Subcutaneous abdominal adipose tissue (tissue), 5 donors: ENCODE measurements around the gene STT3B.

Experiments used
- H3K27ac ChIP-seq: one replicate; pipeline ENCODE4 v1.7.0; 2013; ENCODE audit warnings: low read depth, mild to moderate bottlenecking, inconsistent platforms, low read length, moderate library complexity
- H3K27me3 ChIP-seq, 5 donors: one replicate each; pipeline ENCODE4 v1.7.0; 2013; ENCODE audit warnings: low read length in 5 of 5, inconsistent platforms in 1 of 5; ENCODE audit not compliant: control insufficient read depth in 5 of 5, insufficient read depth in 4 of 5
- H3K36me3 ChIP-seq, 5 donors: one replicate each; pipeline ENCODE4 v1.7.0; 2013; ENCODE audit warnings: low read length in 5 of 5; ENCODE audit not compliant: control insufficient read depth in 5 of 5, insufficient read depth in 5 of 5
- H3K4me1 ChIP-seq, 5 donors: one replicate each; pipeline ENCODE4 v1.7.0; 2013; ENCODE audit warnings: low read length in 5 of 5, mild to moderate bottlenecking in 3 of 5, moderate library complexity in 1 of 5; ENCODE audit not compliant: control insufficient read depth in 5 of 5, insufficient read depth in 5 of 5
- H3K4me3 ChIP-seq, 5 donors: one replicate each; pipeline ENCODE4 v1.7.0; 2013; ENCODE audit warnings: low read length in 5 of 5, low read depth in 1 of 5
- H3K9ac ChIP-seq, 5 donors: one replicate each; pipeline ENCODE4 v1.7.0; 2013; ENCODE audit warnings: low read length in 5 of 5, mild to moderate bottlenecking in 4 of 5, moderate library complexity in 3 of 5
- H3K9me3 ChIP-seq, 5 donors: one replicate each; pipeline ENCODE4 v1.7.0; 2013; ENCODE audit warnings: low read length in 5 of 5; ENCODE audit not compliant: control insufficient read depth in 5 of 5
- donor health status: healthy.
- donor health status: healthy.
- donor health status: healthy.
- donor health status: healthy.
- donor health status: healthy.

The STT3B gene

GRCh38 chr3:31613177-31613576, 80.5 kb downstream of the STT3B start:
- no peaks in the 10 kb centered on the region for H3K27me3 ChIP-seq
- peaks cover 0 to 3% (median 0%) of the 10 kb centered on the region in 5 donors for H3K36me3 ChIP-seq
- no peaks in the 10 kb centered on the region for H3K9me3 ChIP-seq
- no peak overlapping the region for H3K4me3 ChIP-seq
- peaks cover 0 to 6% (median 0%) of the 10 kb centered on the region in 5 donors for H3K4me1 ChIP-seq
- H3K9ac ChIP-seq = no peak overlapping the region
- H3K27ac ChIP-seq = no peak overlapping the region

DNA sequence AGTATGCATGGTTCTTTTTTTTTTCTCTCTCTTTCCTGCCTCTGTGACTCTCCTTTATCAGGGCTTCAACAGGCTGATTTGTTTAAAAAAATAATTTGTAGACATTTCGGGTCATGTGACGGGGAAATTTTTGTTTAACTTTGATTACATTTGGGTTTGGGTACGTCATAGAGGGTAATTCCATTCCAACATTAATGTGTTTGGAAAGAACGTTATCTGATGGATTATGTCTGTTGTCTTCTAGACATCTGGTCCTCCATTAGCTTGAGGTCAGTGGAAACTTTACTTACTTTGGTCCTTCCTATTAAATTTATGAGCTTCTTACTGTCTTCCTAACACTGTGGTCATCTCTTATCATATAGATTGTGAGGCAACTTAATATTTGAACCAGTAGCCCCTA, 80.9 kb downstream of the STT3B start:
- Histone ChIP-seq H3K4me3 (no peak overlapping the region), H3K27ac (no peak overlapping the region)

GRCh38 chr3:31614162-31614921, 81.6 kb downstream of the STT3B start:
- H3K27ac ChIP-seq = no peak overlapping the region
- H3K9me3 ChIP-seq = no peaks in the 10 kb centered on the region
- H3K4me1 ChIP-seq = peaks cover 0 to 6% (median 0%) of the 10 kb centered on the region in 5 donors
- H3K4me3 ChIP-seq = no peak overlapping the region
- H3K9ac ChIP-seq = no peak overlapping the region
- no peaks in the 10 kb centered on the region for H3K27me3 ChIP-seq
- peaks cover 0 to 6% (median 3%) of the 10 kb centered on the region in 5 donors for H3K36me3 ChIP-seq

More for the DNA sequence above, 80.9 kb downstream of the STT3B start:
- Histone ChIP-seq H3K4me1 (peaks cover 0 to 6% (median 0%) of the 10 kb centered on the region in 5 donors), H3K9me3 (no peaks in the 10 kb centered on the region), H3K36me3 (peaks cover 0 to 3% (median 0%) of the 10 kb centered on the region in 5 donors), H3K9ac (no peak overlapping the region), H3K27me3 (no peaks in the 10 kb centered on the region)

GRCh38 chr3:31615071-31615875, 82.5 kb downstream of the STT3B start:
- H3K27me3 ChIP-seq = no peaks in the 10 kb centered on the region
- H3K4me1 ChIP-seq = peaks cover 0 to 6% (median 0%) of the 10 kb centered on the region in 5 donors
- H3K9ac ChIP-seq = no peak overlapping the region
- H3K4me3 ChIP-seq = no peak overlapping the region
- peaks cover 0 to 9% (median 4%) of the 10 kb centered on the region in 5 donors for H3K36me3 ChIP-seq
- no peak overlapping the region for H3K27ac ChIP-seq
- no peaks in the 10 kb centered on the region for H3K9me3 ChIP-seq

GRCh38 chr3:31616711-31617110, 84.0 kb downstream of the STT3B start:
- H3K4me1 ChIP-seq = peaks cover 0 to 6% (median 0%) of the 10 kb centered on the region in 5 donors
- H3K27me3 ChIP-seq = no peaks in the 10 kb centered on the region
- peaks cover 2 to 20% (median 11%) of the 10 kb centered on the region in 5 donors for H3K36me3 ChIP-seq
- no peaks in the 10 kb centered on the region for H3K9me3 ChIP-seq
- H3K9ac ChIP-seq = no peak overlapping the region
- H3K27ac ChIP-seq = no peak overlapping the region
- H3K4me3 ChIP-seq = no peak overlapping the region

DNA sequence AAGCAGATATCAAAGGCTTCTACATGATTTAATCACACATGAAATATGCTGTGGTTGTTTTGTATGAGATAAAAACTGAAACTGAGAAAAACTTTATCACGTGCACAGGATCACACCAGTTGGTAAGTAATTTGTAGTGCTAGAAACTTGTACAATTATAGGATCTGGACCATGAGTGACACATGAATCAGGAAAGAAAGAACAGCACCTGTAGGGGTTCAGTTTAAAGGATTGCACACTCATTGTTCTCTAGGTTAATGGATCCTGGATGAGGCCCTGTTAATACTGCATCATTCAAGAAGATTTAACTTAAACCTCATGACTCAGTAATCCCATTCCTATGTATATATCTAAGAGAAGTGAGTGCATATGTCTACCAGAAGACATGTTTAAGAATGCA, 87.9 kb downstream of the STT3B start:
- H3K36me3 ChIP-seq = peaks cover 8 to 36% (median 24%) of the 10 kb centered on the region in 5 donors
- H3K9ac ChIP-seq = no peak overlapping the region

GRCh38 chr3:31621314-31621713, 88.6 kb downstream of the STT3B start:
- Histone ChIP-seq H3K4me3 (no peak overlapping the region), H3K27ac (no peak overlapping the region), H3K27me3 (no peaks in the 10 kb centered on the region), H3K9me3 (no peaks in the 10 kb centered on the region), H3K4me1 (peaks cover 0 to 3% (median 0%) of the 10 kb centered on the region in 5 donors), H3K36me3 (peaks cover 12 to 40% (median 27%) of the 10 kb centered on the region in 5 donors), H3K9ac (no peak overlapping the region)

More for the DNA sequence above, 87.9 kb downstream of the STT3B start:
- Histone ChIP-seq H3K27ac (no peak overlapping the region), H3K4me3 (no peak overlapping the region), H3K27me3 (no peaks in the 10 kb centered on the region), H3K4me1 (peaks cover 0 to 6% (median 0%) of the 10 kb centered on the region in 5 donors), H3K9me3 (no peaks in the 10 kb centered on the region)

GRCh38 chr3:31622636-31623288, 90.0 kb downstream of the STT3B start:
- H3K36me3 ChIP-seq = peaks cover 21 to 44% (median 40%) of the 10 kb centered on the region in 5 donors
- no peak overlapping the region for H3K4me3 ChIP-seq
- no peak overlapping the region for H3K9ac ChIP-seq
- H3K27ac ChIP-seq = no peak overlapping the region
- H3K9me3 ChIP-seq = no peaks in the 10 kb centered on the region
- no peaks in the 10 kb centered on the region for H3K27me3 ChIP-seq
- no peaks in the 10 kb centered on the region for H3K4me1 ChIP-seq

DNA sequence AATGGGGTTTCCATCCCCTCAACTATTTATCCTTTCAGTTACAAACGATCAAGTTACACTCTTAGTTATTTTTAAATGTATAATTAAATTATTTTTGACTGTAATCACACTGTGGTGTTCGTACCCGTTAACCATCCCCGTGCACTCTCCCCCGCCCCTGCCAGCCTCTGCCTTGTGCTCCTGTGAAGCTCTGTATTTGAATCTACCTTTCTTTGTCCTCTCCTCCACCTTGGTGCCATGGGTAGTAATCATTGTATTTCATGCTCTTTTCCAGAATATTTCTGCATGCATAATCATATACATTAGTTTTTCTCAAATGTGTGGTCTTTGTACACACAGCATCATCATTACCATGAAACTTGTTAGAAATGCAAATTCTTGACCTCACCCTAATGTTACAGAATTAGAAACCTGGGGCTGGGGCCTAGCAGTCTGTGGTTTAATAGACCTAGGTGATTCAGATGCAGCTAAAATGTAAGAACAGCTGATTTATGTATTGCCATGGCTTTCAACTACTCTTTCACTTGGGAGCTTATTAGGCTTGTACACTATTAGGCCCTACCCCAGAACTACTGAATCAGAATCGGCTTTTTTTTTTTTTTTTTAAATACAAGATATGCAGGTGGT, 91.5 kb downstream of the STT3B start:
- Histone ChIP-seq H3K9me3 (no peaks in the 10 kb centered on the region), H3K27ac (no peak overlapping the region), H3K36me3 (peaks cover 21 to 43% (median 40%) of the 10 kb centered on the region in 5 donors)

More for the DNA sequence above, 91.5 kb downstream of the STT3B start:
- Histone ChIP-seq H3K4me3 (no peak overlapping the region), H3K27me3 (no peaks in the 10 kb centered on the region), H3K9ac (no peak overlapping the region), H3K4me1 (no peaks in the 10 kb centered on the region)
